Glutamatergic neuron (in vitro differentiated cells): ENCODE results near the gene EPM2A. TPM values are rescaled to one million over a fixed set of nuclear protein-coding genes. Genes with fewer than 3 reads are reported as not detected.

Source experiments
- DNase-seq: peaks from one replicate; pipeline ENCODE4 v3.0.0; 2022
- H3K27ac Mint-ChIP-seq: one replicate; pipeline ENCODE4 v1.8.0; 2020; ENCODE audit warnings: mild to moderate bottlenecking, mixed read lengths, inconsistent platforms; ENCODE audit not compliant: unreplicated experiment
- H3K27me3 Mint-ChIP-seq: one replicate; pipeline ENCODE4 v1.8.0; 2020; ENCODE audit warnings: mild to moderate bottlenecking, moderate library complexity, mixed read lengths, inconsistent platforms; ENCODE audit not compliant: unreplicated experiment
- H3K36me3 Mint-ChIP-seq: one replicate; pipeline ENCODE4 v1.8.0; 2020; ENCODE audit warnings: mild to moderate bottlenecking, mixed read lengths, inconsistent platforms; ENCODE audit not compliant: unreplicated experiment
- H3K4me1 Mint-ChIP-seq: one replicate; pipeline ENCODE4 v1.8.0; 2020; ENCODE audit warnings: mild to moderate bottlenecking, low read depth, mixed read lengths, inconsistent platforms; ENCODE audit not compliant: unreplicated experiment
- H3K4me3 Mint-ChIP-seq: one replicate; pipeline ENCODE4 v1.8.0; 2020; ENCODE audit warnings: mild to moderate bottlenecking, mixed read lengths, inconsistent platforms; ENCODE audit not compliant: unreplicated experiment
- H3K9me3 Mint-ChIP-seq: one replicate; pipeline ENCODE4 v1.8.0; 2020; ENCODE audit warnings: mild to moderate bottlenecking, moderate library complexity, mixed read lengths, inconsistent platforms; ENCODE audit not compliant: unreplicated experiment
- CTCF ChIP-seq: fragments of 200-600 bp; sonication (generic); IDR thresholded peaks from one replicate; pipeline ENCODE4 v1.5.0; 2021; ENCODE audit not compliant: partially characterized antibody, unreplicated experiment
- total RNA-seq: library from RNA; stranded (reverse); fragmentation: NEBNext Ultra II Directional; extraction: Animal tissue kit (Norgen Biotek cat#: 25700); gene quantifications from one replicate; pipeline ENCODE4 v1.2.1, GENCODE V29; 2021; ENCODE audit not compliant: unreplicated experiment

The EPM2A gene
- total RNA-seq, 1 donor from 2014 or later = 15.5 TPM

DNA sequence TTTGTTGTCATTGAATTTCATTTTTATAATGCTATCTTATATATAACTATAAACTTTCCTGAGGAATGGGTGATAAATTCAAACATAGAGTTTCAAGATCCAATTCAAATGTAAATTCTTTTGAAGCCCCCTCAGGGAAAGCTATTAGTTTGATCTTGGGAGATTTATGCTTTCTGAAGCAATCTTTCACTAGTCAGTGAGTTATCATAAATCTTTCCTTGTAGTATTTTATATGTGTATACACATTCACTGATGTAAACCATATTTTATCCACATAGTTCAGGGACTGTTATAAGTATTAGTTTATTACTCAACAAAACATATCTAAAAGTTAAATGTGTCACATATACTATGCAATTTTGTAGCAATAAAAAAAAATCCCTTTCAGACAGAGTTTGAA lies 2.9 kb upstream of the EPM2A start:
- Mint-ChIP-seq H3K27me3 (peaks cover 8% of the 10 kb centered on the region), H3K9me3 (peaks cover 6% of the 10 kb centered on the region), H3K4me3 (no peak overlapping the region), H3K4me1 (no peaks in the 10 kb centered on the region), H3K27ac (no peak overlapping the region), H3K36me3 (no peaks in the 10 kb centered on the region)
- no peak for DNase-seq
- no peak for TF ChIP-seq CTCF

- Mint-ChIP-seq H3K4me1 (peaks cover 2% of the 10 kb centered on the region), H3K27me3 (peaks cover 8% of the 10 kb centered on the region), H3K9me3 (peaks cover 6% of the 10 kb centered on the region), H3K36me3 (no peaks in the 10 kb centered on the region), H3K27ac (no peak overlapping the region), H3K4me3 (peak overlapping the region; percentile 34)
- no peak for DNase-seq
- TF ChIP-seq CTCF = no peak
These were observed 1.4 kb upstream of the EPM2A start for GRCh38 chr6:145736661-145737144.

DNA sequence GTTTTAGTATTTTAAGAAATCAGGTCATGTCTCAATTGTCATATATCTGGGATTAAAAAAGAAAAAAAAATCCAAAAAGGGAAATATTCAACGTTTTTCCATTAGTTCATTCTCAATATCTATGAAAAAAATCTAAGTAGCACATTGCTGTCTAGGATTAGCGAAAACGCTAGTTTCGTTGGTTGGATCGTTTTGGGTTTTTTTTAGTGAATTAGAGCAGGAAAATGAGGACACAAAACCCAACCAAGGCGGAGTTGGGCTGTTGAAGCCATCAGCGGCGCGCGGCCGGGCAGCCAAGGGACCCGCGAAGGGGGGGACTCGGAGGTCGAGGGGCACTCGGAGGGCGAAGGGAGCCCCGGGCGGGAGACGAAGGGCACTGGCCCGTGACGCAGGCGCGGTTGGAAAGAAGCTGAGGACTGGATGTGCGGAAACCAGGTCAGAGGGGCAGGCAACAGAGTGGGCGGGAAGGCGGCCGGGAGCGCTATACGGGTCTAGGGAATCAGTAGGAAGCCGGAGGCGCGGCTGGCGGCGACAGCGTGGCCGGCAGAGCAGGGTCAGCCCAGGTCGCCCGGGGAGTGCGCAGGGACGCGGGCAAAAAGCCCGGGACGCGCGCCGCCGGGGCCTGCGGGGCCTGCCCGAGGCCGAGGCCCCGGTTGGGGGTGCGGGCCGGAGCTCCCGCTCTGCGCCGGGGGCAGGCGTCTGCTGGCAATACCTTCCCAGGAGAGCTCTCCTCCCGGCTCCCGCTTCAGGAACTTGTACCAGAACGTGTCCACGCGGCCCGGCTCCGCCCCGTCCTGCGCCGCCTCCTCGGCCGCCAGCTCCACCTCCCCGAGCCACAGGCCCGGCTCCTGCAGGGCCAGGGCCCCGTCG lies 599 bp downstream of the EPM2A start:
- Mint-ChIP-seq H3K4me1 (peaks cover 8% of the 10 kb centered on the region), H3K9me3 (peaks cover 11% of the 10 kb centered on the region), H3K36me3 (peaks cover 4% of the 10 kb centered on the region), H3K27me3 (peaks cover 10% of the 10 kb centered on the region), H3K4me3 (peak overlapping the region; percentile 89), H3K27ac (peak overlapping the region; percentile 95)
- peak; percentile 96 for DNase-seq
- TF ChIP-seq CTCF = no peak

- peaks cover 11% of the 10 kb centered on the region for H3K9me3 Mint-ChIP-seq
- peaks cover 8% of the 10 kb centered on the region for H3K36me3 Mint-ChIP-seq
- no peak for DNase-seq
- TF ChIP-seq CTCF = no peak
- H3K4me1 Mint-ChIP-seq = peaks cover 8% of the 10 kb centered on the region
- peaks cover 10% of the 10 kb centered on the region for H3K27me3 Mint-ChIP-seq
- peak overlapping the region; percentile 57 for H3K27ac Mint-ChIP-seq
- peak overlapping the region; percentile 89 for H3K4me3 Mint-ChIP-seq
These were observed 1.5 kb downstream of the EPM2A start for GRCh38 chr6:145733810-145734209.

DNA sequence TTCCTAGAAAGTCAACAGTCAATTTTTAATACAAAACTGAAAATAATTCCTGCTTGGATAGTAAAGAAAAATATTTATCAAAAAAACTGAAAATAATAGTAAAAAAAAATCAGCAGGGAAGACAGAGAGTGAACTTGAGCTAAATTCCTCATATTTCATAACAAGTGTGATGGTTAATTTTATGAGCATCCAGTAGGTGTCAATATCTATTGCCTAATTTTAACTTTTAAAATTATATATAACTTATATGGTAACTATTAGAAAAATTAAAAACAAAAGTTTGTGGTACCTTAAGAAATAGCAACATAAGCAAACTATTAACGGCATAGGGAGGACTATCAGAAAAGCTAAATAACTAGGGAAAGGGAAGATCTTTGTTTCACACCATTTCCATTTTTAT lies 2.1 kb downstream of the EPM2A start:
- no peak for TF ChIP-seq CTCF
- no peak for DNase-seq
- Mint-ChIP-seq H3K36me3 (peaks cover 13% of the 10 kb centered on the region), H3K27me3 (peaks cover 10% of the 10 kb centered on the region), H3K4me3 (no peak overlapping the region), H3K27ac (no peak overlapping the region), H3K9me3 (peaks cover 11% of the 10 kb centered on the region), H3K4me1 (peaks cover 8% of the 10 kb centered on the region)
